Pancreas (tissue), 10 donors: ENCODE measurements around the gene AADAC. TPM values are rescaled to one million over a fixed set of nuclear protein-coding genes. Genes with fewer than 3 reads are reported as not detected.

ENCODE experiments used
- ATAC-seq, 4 donors: fragments of 200-7000 bp; cut with Tn5 transposase; one replicate each; pipeline versions ENCODE4 v1.8.0 to v1.9.1; 2020; ENCODE audit warnings: mild to moderate bottlenecking in 4 of 4, moderate library complexity in 4 of 4
- DNase-seq, 6 donors: peaks; one replicate each; pipeline ENCODE4 v3.0.0-alpha.2; 2020
- FAIRE-seq: peaks from 2 replicates; lab custom pipeline; 2012; peaks lifted over from hg19 to GRCh38; lab: Jason Lieb, UNC
- H3K27ac ChIP-seq, 4 donors: fragments of 200-600 bp; sonication (generic); 1 replicate in 3 of 4; 2 replicates in 1 of 4; pipeline versions ENCODE4 v1.5.0 to v1.8.0; 2020
- H3K27me3 ChIP-seq, 4 donors: fragments of 200-600 bp; one replicate each; pipeline ENCODE4 v1.8.0; 2021
- H3K36me3 ChIP-seq, 3 donors: fragments of 200-600 bp; sonication (generic) in 1 of 3; one replicate each; pipeline versions ENCODE4 v1.5.0 to v1.8.0; 2020 to 2021
- H3K4me1 ChIP-seq, 3 donors: fragments of 200-600 bp; one replicate each; pipeline ENCODE4 v1.8.0; 2021
- H3K4me3 ChIP-seq, 4 donors: fragments of 200-600 bp; sonication (generic) in 2 of 4; one replicate each; pipeline versions ENCODE4 v1.5.0 to v1.8.0; 2020 to 2021
- H3K9me3 ChIP-seq, 4 donors: fragments of 200-600 bp; one replicate each; pipeline ENCODE4 v1.8.0; 2021
- WGBS, 2 donors: extraction: QIAGEN DNeasy Blood & Tissue Kit; methylation state at CpG; one replicate each; pipeline ENCODE4 v1.1.7; 2013; 5-methylcytosine and 5-hydroxymethylcytosine counted together
- intact Hi-C, 3 donors: fragments of 100-400 bp; cut with DNase I; formaldehyde crosslinking; loops; one replicate each; pipeline versions ENCODE4 v1.11.1 to v1.14.2; 2022
- polyA plus RNA-seq, 2 donors: library from polyadenylated mRNA; stranded (reverse); fragments of 200-250 nt; gene quantifications; one replicate each; pipeline ENCODE4 v1.2.3, GENCODE V29; 2013
- total RNA-seq, 6 donors: library from RNA; stranded (reverse); fragmentation: NEBNext Ultra II Directional in 4 of 6; extraction: Animal tissue kit (Norgen Biotek cat#: 25700) in 4 of 6; gene quantifications; one replicate each; pipeline versions ENCODE4 v1.2.1 to v1.2.4, GENCODE V29; 2021 to 2023
- TF ChIP-seq, protein P1 (sequence below), 4 donors: fragments of 200-600 bp; sonication (generic) in 3 of 4; IDR thresholded peaks; one replicate each; pipeline versions ENCODE4 v1.5.0 to v1.8.0; 2021; ENCODE audit warnings: antibody characterized with exemption in 4 of 4
- donor health status: healthy with polysubstance abuse.
- donor health status: DM: no; HTN: no; CAD: no; lungs with moderate emphysema.
- donor health status: DM: no; HTN: no; CAD: no.
- donor health status: control.
- donor health status: control.
- donor health status: Bipolar disorder and iron deficiency.
- donor health status: DM: yes; HTN: yes; CAD: no.
- donor health status: DM: no; HTN: no; CAD: no.
- donor health status: DM: no; HTN: no; CAD: no.
- donor health status: DM: yes; HTN: yes; CAD: no.

Gene AADAC
- total and polyA plus RNA-seq, 8 donors, result 2.7 to 83.7 (median 19.9) TPM

DNA sequence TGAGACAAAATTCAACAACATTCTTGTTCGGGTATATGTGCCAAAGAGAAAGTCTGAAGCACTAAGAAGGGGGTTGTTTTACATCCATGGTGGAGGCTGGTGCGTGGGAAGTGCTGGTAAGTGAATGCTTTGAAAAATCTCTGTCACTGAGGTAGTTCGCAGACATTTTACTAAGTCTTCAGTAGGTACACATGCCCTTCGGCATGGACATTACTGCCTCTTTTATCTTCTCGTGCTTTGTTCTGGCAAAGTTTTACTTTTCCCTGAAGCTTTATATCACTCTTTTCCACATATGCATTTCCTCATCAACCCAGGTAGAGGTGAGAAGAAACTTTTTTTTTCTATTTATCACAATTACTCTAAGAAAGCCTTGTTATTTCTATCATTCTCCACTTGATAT is 3.6 kb downstream of the AADAC start:
- no peaks in the 10 kb centered on the region for H3K27me3 ChIP-seq
- DNase-seq, result no peak
- 69 to 77% methylated on average over 5 of the region's 5 CpGs for WGBS, 2 donors
- no peak for ATAC-seq
- H3K9me3 ChIP-seq, result no peaks in the 10 kb centered on the region
- H3K36me3 ChIP-seq, result no peaks in the 10 kb centered on the region
- FAIRE-seq, result no peak
- TF ChIP-seq, protein P1, sequence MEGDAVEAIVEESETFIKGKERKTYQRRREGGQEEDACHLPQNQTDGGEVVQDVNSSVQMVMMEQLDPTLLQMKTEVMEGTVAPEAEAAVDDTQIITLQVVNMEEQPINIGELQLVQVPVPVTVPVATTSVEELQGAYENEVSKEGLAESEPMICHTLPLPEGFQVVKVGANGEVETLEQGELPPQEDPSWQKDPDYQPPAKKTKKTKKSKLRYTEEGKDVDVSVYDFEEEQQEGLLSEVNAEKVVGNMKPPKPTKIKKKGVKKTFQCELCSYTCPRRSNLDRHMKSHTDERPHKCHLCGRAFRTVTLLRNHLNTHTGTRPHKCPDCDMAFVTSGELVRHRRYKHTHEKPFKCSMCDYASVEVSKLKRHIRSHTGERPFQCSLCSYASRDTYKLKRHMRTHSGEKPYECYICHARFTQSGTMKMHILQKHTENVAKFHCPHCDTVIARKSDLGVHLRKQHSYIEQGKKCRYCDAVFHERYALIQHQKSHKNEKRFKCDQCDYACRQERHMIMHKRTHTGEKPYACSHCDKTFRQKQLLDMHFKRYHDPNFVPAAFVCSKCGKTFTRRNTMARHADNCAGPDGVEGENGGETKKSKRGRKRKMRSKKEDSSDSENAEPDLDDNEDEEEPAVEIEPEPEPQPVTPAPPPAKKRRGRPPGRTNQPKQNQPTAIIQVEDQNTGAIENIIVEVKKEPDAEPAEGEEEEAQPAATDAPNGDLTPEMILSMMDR (IDR thresholded peaks at IDR 0.05), result no peak
- no peak overlapping the region for H3K4me3 ChIP-seq
- H3K27ac ChIP-seq, result no peak overlapping the region
- peaks cover 7 to 24% (median 11%) of the 10 kb centered on the region in 3 donors for H3K4me1 ChIP-seq
- intact Hi-C loops, result no loop called here

DNA sequence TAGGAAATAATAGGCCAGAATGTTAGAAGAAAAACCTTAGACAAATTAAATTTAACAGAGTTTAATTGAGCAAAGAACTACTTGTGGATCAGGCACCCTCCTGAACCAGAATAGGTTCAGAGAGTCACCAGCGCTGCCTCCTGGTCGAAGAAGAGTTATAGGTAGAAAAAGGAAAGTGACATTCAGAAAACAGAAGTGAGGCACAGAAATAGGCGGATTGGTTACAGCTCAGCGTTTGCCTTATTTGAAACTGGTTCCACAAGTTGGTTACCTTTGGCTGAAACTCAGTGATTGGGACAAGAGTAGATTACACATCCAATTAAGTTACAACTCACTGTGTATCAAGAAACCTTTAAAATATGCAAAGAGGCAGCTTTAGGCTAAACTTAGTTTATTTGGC is 4.4 kb downstream of the AADAC start:
- no peaks in the 10 kb centered on the region for H3K36me3 ChIP-seq
- DNase-seq, result peak in 3 of 6 donors; percentile 22 to 53 (median 24)
- H3K9me3 ChIP-seq, result no peaks in the 10 kb centered on the region
- no peak overlapping the region for H3K4me3 ChIP-seq
- TF ChIP-seq, protein P1 (IDR thresholded peaks at IDR 0.05), result no peak
- no peak for FAIRE-seq
- no peak overlapping the region for H3K27ac ChIP-seq
- no peaks in the 10 kb centered on the region for H3K27me3 ChIP-seq
- WGBS, 2 donors, result 39 to 45% methylated on average over 4 of the region's 4 CpGs
- ATAC-seq, result peak; percentile 11 to 77 (median 67)
- intact Hi-C loops, result no loop called here
- H3K4me1 ChIP-seq, result peaks cover 7 to 24% (median 8%) of the 10 kb centered on the region in 3 donors

DNA sequence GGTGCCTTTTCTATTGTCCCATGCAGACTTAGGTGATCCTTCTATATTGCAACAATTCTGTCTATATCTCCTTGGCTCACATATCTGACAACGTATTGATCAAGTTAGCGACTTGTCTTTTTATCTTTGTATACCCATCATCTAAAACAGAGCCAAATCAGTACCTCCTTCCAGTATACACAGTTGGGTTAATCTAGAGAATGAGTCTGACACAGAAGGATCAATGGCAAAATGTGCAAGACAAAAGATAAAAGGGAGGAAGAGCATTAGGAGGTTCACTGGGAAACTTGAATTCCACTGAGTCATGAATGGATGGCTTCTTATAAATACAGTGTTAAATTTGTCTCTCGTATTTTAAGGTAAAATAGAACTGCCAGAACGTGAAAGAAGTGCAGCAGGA is 6.0 kb downstream of the AADAC start:
- intact Hi-C loops, result no loop called here
- ATAC-seq (no peak), DNase-seq (no peak), FAIRE-seq (no peak)
- no peak overlapping the region for H3K4me3 ChIP-seq
- no peak overlapping the region for H3K27ac ChIP-seq
- TF ChIP-seq, protein P1 (IDR thresholded peaks at IDR 0.05), result no peak
- no peaks in the 10 kb centered on the region for H3K36me3 ChIP-seq
- WGBS, 2 donors, result 69 to 75% methylated on average over 4 of the region's 4 CpGs
- H3K4me1 ChIP-seq, result peaks cover 0 to 17% (median 7%) of the 10 kb centered on the region in 3 donors
- no peaks in the 10 kb centered on the region for H3K9me3 ChIP-seq
- no peaks in the 10 kb centered on the region for H3K27me3 ChIP-seq

DNA sequence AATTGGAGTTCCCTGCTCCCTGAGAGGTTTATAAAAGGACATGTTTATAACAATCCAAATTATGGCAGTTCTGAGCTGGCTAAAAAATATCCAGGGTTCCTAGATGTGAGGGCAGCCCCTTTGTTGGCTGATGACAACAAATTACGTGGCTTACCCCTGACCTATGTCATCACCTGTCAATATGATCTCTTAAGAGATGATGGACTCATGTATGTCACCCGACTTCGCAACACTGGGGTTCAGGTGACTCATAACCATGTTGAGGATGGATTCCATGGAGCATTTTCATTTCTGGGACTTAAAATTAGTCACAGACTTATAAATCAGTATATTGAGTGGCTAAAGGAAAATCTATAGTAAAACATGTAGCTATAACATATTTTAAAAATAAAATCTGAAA is 13.9 kb downstream of the AADAC start:
- no peaks in the 10 kb centered on the region for H3K9me3 ChIP-seq
- DNase-seq (no peak), ATAC-seq (no peak), FAIRE-seq (no peak)
- H3K36me3 ChIP-seq, result no peaks in the 10 kb centered on the region
- TF ChIP-seq, protein P1 (IDR thresholded peaks at IDR 0.05), result no peak
- H3K4me3 ChIP-seq, result no peak overlapping the region
- no peaks in the 10 kb centered on the region for H3K4me1 ChIP-seq
- H3K27ac ChIP-seq, result no peak overlapping the region
- no peaks in the 10 kb centered on the region for H3K27me3 ChIP-seq
- whole genome bisulfite sequencing, 2 donors, result 86 to 91% methylated on average over 3 of the region's 3 CpGs
- intact Hi-C loops, result no loop called here

DNA sequence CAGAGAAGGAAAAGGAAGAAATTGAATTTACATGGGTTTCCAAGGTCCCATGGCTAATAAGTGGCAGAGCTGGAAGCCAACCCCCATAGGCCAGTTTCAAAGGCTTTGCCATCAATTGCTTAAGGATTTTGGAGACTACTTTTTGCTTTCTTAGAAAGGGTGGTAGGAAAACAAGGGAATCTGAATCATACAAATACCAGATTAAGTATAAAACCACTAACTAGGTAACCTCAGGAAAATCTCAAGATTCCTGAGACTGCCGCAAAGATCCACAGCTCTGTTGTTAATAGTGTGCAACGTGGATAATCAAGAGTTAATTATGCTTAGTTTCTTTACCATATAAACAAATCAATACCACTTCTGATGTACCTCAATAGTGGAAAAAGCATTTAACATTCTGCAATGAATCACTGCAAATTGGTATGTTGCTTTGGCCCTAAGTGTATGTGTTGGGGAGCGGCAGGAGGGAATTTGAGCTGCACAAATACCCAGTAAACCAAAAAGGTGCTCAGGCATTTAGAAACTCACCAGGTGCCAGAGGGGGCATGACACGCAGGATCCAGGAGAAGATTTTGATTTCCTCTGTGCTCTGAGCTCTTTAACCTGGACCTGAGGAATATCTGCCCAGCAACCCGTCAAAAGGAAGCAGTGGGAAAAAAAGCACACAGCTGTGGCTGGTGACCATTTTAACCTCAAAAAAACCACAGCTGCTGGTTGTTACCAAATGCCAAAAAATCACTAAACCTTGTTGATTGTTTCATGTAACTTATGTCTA is 22.0 kb downstream of the AADAC start:
- ATAC-seq (peak; percentile 21 to 50 (median 40)), DNase-seq (no peak), FAIRE-seq (no peak)
- intact Hi-C loops, result no loop called here
- 59 to 66% methylated on average over 5 of the region's 5 CpGs for WGBS, 2 donors
- Histone ChIP-seq H3K4me3 (no peak overlapping the region), H3K4me1 (peaks cover 0 to 15% (median 7%) of the 10 kb centered on the region in 3 donors), H3K27me3 (no peaks in the 10 kb centered on the region), H3K27ac (no peak overlapping the region), H3K36me3 (no peaks in the 10 kb centered on the region), H3K9me3 (no peaks in the 10 kb centered on the region)
- TF ChIP-seq, protein P1 (IDR thresholded peaks at IDR 0.05), result no peak
